ENCODE results near the gene JADE2.

The JADE2 gene

GRCh38 chr5:134529460-134529859 is 4.0 kb downstream of the JADE2 start:
- DNase-seq (ENCODE audit: low read depth in 2 of 2, low spot score in 1 of 2): no peak

- no peak for DNase-seq (ENCODE audit: low read depth in 2 of 2, low spot score in 1 of 2)
Observed at GRCh38 chr5:134530301-134531077, 5.0 kb downstream of the JADE2 start.

GRCh38 chr5:134533115-134533815 is 7.8 kb downstream of the JADE2 start:
- DNase-seq (ENCODE audit: low read depth in 2 of 2, low spot score in 1 of 2): no peak

- no peak for DNase-seq (ENCODE audit: low read depth in 2 of 2, low spot score in 1 of 2)
Observed at GRCh38 chr5:134534058-134534725, 8.7 kb downstream of the JADE2 start.

DNA sequence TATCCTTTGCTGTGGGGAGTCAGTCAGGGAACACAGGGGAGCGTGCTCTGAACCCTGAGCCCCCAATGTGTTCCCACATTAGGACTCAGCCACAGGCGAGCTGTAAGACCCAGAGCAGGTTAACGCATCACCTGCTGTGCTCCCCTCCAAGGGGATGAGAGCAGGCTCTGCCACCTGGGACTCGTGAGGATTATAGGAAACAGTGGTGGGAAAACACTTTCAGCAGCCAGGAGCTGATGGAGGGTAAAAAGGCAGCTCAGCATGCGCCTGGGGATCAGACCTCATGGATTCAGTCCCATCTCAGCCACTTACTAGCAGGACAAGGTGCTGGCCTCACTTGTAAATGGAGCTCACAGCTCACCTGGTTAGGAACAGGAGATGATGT is 9.2 kb downstream of the JADE2 start:
- DNase-seq (ENCODE audit: low read depth in 2 of 2, low spot score in 1 of 2): no peak

- no peak for DNase-seq (ENCODE audit: low read depth in 2 of 2, low spot score in 1 of 2)
Observed at GRCh38 chr5:134536876-134537275, 11.4 kb downstream of the JADE2 start.

DNA sequence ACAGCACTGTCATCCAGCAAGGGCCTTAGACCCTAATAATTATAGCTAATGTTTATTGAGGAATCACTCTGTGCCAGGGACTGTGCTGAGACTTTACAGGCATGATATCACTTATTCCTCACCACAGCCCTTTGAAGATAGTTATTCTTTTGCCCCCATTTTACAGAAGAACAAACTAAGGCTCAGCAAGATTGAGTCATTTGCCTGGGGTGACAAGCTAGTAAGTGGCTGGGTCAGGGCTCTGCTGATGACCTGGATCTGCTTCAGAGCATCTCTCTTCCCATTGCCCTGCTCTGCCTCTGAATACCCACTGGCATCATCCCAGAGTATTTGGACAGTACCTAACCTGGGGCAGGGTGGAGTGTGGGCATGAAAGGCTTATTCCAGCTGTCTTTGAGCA is 11.8 kb downstream of the JADE2 start:
- DNase-seq (ENCODE audit: low read depth in 2 of 2, low spot score in 1 of 2): no peak

DNA sequence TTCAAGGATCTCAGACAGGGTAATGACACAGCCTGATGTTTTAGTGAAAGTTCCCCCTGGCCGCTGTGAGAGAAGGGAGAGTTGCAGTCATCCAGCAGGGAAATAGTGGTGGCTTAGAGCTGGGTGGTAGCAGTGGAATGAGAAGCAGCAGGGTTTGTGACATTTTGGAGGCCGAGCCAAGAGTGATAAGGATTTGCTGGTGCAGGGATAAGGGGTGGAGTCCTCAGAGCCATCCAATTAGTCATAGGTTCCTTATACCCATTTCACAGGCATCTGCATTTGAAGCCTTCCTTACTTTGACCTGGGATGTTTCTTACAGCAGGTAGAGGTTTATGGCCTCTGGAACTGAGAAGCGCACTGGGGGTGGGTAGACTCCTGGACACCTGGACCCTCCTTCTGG is 12.8 kb downstream of the JADE2 start:
- DNase-seq (ENCODE audit: low read depth in 2 of 2, low spot score in 1 of 2): no peak

GRCh38 chr5:134539732-134540131 is 14.3 kb downstream of the JADE2 start:
- no peak for DNase-seq (ENCODE audit: low read depth in 2 of 2, low spot score in 1 of 2)

DNA sequence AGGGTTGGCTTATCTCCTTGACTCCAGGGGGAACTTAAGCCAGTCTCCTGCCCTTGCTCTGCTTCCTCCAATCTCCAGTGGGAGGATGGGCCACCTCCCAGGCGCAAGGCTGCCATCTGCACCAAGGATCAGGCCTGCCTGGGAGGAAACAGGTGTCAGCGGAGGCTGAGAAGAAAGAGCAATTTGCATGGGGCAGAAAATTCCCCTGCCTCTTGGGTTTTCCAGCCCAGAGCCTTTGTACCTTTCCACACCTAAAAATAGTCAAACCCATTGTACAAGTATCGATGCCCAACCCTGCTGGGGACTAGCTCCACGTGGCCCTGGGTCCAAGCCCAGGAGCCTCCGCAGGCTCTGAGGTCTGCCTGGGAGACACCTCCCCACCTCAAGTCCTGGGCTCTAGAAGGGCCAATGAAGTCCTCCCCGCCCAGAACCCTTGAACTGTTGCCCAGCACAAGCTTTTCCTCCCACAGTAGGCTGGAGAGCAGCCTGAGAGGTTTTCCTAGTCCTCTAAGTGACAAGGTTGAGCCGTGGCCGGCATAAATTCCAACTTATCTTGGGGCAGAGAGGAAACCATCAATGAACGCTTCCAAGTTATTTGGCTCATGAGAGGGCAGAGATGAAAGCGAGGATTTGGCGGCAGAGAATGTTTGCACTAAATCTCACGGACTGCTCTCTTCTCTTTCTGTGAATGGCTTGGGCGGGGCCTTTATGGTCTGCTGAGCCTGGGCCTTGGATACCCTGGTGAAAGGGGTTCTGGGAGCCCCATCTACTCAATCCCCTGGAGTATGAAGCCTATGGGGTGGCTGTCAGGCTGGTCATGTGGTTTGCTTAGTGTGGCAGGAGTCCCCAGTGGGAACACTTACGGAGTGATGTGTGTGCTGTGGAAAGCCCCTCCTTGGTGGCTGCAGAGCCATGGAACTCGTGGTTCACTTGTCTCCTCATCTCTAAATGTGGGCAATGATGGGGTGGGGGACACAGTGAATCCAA is 15.6 kb downstream of the JADE2 start:
- DNase-seq (ENCODE audit: low read depth in 2 of 2, low spot score in 1 of 2): no peak

DNA sequence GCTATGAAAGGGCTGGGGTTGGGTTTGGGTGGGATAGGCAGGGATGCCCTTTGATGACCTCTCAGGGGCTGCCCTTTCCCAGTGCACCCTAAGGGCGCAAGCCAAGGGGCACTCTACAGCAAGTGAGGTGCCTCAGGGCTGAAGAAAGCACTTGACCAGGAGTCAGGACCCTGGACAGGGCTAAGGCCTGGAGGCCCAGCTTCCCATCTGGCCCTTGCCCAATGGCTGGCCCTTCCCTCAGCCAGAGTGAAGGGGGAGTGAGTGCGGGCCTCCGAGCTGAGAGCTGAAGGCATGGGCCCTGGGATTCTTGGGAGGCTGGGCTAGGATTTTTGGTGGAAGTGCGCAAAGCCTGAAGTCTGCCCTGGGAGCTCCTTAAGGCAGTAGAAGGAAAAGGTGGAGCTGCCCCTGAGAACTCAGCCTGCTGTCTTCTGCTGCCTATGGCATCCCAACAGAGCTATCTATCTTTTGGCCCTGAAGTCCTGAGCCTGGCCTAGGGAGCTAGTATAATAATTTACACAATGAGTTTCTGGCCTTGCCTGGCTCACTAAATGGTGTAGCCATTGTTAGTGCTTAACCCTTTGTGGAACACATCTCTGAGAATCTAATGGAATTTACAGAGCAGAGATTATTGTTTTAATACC is 16.4 kb downstream of the JADE2 start:
- no peak for DNase-seq (ENCODE audit: low read depth in 2 of 2, low spot score in 1 of 2)

GRCh38 chr5:134543820-134544614 is 18.5 kb downstream of the JADE2 start:
- no peak for DNase-seq (ENCODE audit: low read depth in 2 of 2, low spot score in 1 of 2)

DNA sequence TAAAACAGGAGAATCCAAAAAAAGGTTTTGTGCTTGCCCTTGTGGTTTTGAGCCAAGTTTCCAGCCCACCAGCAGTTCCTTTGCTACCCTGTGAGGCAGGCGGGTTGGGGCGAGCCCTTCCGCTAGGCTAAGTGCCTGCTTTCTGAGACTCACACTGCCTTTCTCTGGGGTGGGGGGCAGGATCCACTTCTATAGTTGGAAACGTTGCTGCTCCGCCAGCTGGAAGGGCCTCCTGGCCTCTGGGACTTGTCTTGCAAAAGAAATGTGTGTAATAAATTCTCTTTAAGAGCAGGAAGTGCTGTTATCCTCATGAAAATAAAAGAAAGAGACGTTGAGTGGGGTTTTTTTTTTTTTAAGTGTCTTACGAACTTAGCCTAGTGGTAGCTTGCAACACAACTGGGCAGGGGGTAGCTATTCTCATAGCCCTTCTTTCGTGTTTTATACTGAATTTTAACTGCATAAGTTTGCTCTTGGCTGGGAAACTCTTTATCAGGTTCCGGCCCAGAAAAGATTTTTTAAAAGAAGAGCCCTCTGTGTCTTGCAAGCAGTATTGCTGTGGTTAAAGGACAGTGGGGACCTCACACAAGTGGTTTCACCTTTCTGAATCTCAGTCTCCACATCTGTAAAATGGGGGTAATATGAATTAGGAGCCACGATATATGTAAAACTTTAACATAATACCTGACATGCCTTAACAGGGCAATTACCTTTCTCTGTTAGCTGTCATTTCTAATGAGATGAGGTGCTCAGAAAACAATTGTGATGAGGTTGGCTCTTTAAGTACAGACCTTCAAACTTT is 19.8 kb downstream of the JADE2 start:
- no peak for DNase-seq (ENCODE audit: low read depth in 2 of 2, low spot score in 1 of 2)

DNA sequence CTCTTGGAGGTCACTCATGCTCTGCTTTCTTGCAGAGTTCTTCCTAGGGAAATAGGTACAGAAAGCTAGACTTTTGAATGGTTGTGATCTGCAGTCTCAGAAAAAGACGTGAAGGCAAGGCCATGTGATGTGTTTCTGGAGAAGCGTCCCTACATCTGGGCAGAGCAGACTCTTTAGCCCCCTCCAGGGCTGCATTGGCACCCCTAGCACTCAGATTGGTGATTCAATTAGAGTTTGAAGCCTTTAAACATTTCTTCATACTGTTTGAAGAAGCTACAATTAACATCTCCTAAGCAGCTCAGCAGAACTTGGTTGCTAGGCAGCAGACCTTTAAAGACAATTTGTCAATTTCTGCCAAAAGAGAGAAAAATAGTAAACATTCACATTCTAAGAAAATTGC is 21.6 kb downstream of the JADE2 start:
- DNase-seq (ENCODE audit: low read depth in 2 of 2, low spot score in 1 of 2): no peak

DNA sequence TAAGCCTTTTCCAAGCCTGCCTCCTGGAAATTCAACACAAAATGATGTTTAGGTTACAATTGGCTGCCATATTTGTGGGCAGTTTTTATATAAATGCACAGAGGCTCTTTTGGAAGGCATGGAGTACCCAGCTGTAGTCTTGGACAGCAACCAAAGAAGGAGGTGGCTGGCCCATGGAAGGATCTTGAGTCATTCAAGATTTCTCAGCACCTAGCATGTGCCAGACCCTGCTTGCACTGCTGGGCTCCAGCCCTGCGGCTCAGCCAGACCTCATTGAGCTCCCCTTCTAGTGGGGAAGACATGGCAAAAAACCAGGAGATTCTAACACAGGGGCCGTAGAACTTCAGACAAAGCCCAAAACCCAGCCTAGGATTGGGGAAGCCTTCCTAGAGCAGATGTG is 22.1 kb downstream of the JADE2 start:
- no peak for DNase-seq (ENCODE audit: low read depth in 2 of 2, low spot score in 1 of 2)

GRCh38 chr5:134547999-134548658 is 22.7 kb downstream of the JADE2 start:
- no peak for DNase-seq (ENCODE audit: low read depth in 2 of 2, low spot score in 1 of 2)

- DNase-seq (ENCODE audit: low read depth in 2 of 2, low spot score in 1 of 2): no peak
Observed at GRCh38 chr5:134549714-134550113, 24.2 kb downstream of the JADE2 start.

All from stimulated activated CD8-positive, alpha-beta memory T cell treated with anti-CD3 and anti-CD28 coated beads, Interleukin-4, amount 100 ng/mL, for 1 hour (primary cell).